Mesenchymal stem cell (in vitro differentiated cells and primary cell): ENCODE measurements around the gene RCOR1.

Source experiments
- DNase-seq: peaks from one replicate; pipeline ENCODE4 v3.0.0-alpha.2; 2013
- H2AFZ ChIP-seq: one replicate; pipeline ENCODE4 v1.6.1; 2013; ENCODE audit warnings: low read depth, mild to moderate bottlenecking, control low read depth, inconsistent platforms, low read length, moderate library complexity
- H2AK5ac ChIP-seq: 2 replicates; pipeline ENCODE4 v1.6.1; 2013; ENCODE audit warnings: low read length, moderate library complexity, mild to moderate bottlenecking, inconsistent platforms; ENCODE audit not compliant: severe bottlenecking
- H2BK120ac ChIP-seq: one replicate; pipeline ENCODE4 v1.6.1; 2013; ENCODE audit warnings: low read depth, mild to moderate bottlenecking, inconsistent platforms, low read length, moderate library complexity
- H2BK12ac ChIP-seq, 2 experiments: one replicate each; pipeline ENCODE4 v1.6.1; 2013; ENCODE audit warnings: inconsistent platforms in 2 of 2, low read length in 2 of 2, mild to moderate bottlenecking in 2 of 2, moderate library complexity in 2 of 2, control low read depth in 1 of 2
- H2BK15ac ChIP-seq: one replicate; pipeline ENCODE4 v1.6.1; 2013; ENCODE audit warnings: mild to moderate bottlenecking, low read depth, inconsistent platforms; ENCODE audit not compliant: poor library complexity, severe bottlenecking
- H2BK5ac ChIP-seq: 2 replicates; pipeline ENCODE4 v1.6.1; 2013; ENCODE audit warnings: low read depth, mild to moderate bottlenecking, low read length, control low read depth, inconsistent platforms; ENCODE audit not compliant: poor library complexity, severe bottlenecking
- H3K14ac ChIP-seq, 2 experiments: one replicate each; pipeline ENCODE4 v1.6.1; 2013; ENCODE audit warnings: inconsistent platforms in 2 of 2, low read length in 2 of 2, control low read depth in 1 of 2, mild to moderate bottlenecking in 1 of 2, moderate library complexity in 1 of 2
- H3K18ac ChIP-seq, 2 experiments: one replicate each; pipeline ENCODE4 v1.6.1; 2013; ENCODE audit warnings: inconsistent platforms in 2 of 2, low read length in 2 of 2, control low read depth in 1 of 2, low read depth in 1 of 2, mild to moderate bottlenecking in 1 of 2
- H3K23ac ChIP-seq, 2 experiments: one replicate each; pipeline ENCODE4 v1.6.1; 2013; ENCODE audit warnings: inconsistent platforms in 2 of 2, low read length in 2 of 2, mild to moderate bottlenecking in 2 of 2, moderate library complexity in 2 of 2, control low read depth in 1 of 2
- H3K27ac ChIP-seq: 2 replicates; pipeline ENCODE4 v1.5.1; 2013; ENCODE audit warnings: mild to moderate bottlenecking, moderate library complexity, low read length, control low read depth, inconsistent platforms; ENCODE audit not compliant: poor library complexity, severe bottlenecking
- H3K27me3 ChIP-seq, 2 experiments: 2 replicates each; pipeline versions ENCODE4 v1.6.1 to v1.7.0; 2013; ENCODE audit warnings: low read length in 2 of 2, mild to moderate bottlenecking in 2 of 2, moderate library complexity in 2 of 2, control low read depth in 1 of 2, inconsistent platforms in 1 of 2; ENCODE audit not compliant: control insufficient read depth in 1 of 2, insufficient read depth in 1 of 2
- H3K36me3 ChIP-seq, 2 experiments: 2 replicates each; pipeline versions ENCODE4 v1.6.1 to v1.7.0; 2013; ENCODE audit warnings: low read length in 2 of 2, control low read depth in 1 of 2, inconsistent platforms in 1 of 2, low read depth in 1 of 2, mild to moderate bottlenecking in 1 of 2; ENCODE audit not compliant: insufficient read depth in 2 of 2, control insufficient read depth in 1 of 2
- H3K4ac ChIP-seq, 2 experiments: one replicate each; pipeline ENCODE4 v1.6.1; 2013; ENCODE audit warnings: inconsistent platforms in 2 of 2, low read length in 2 of 2, mild to moderate bottlenecking in 2 of 2, moderate library complexity in 2 of 2, control low read depth in 1 of 2, low read depth in 1 of 2
- H3K4me1 ChIP-seq: 2 replicates; pipeline ENCODE4 v1.6.1; 2013; ENCODE audit warnings: low read depth, low read length, control low read depth; ENCODE audit not compliant: control insufficient read depth, insufficient read depth
- H3K4me2 ChIP-seq: 2 replicates; pipeline ENCODE4 v1.6.1; 2013; ENCODE audit warnings: low read length, mild to moderate bottlenecking, inconsistent platforms; ENCODE audit not compliant: poor library complexity, severe bottlenecking
- H3K4me3 ChIP-seq, 2 experiments: 2 replicates each; pipeline versions ENCODE4 v1.5.1 to v1.7.0; 2013; ENCODE audit warnings: low read length in 2 of 2, mild to moderate bottlenecking in 2 of 2, control low read depth in 1 of 2, low read depth in 1 of 2; ENCODE audit not compliant: insufficient read depth in 1 of 2
- H3K79me1 ChIP-seq: replicated peaks from 2 replicates; pipeline ENCODE4 v1.6.1; 2013; ENCODE audit warnings: mild to moderate bottlenecking, control low read depth, low read length, inconsistent platforms; ENCODE audit not compliant: poor library complexity, severe bottlenecking
- H3K9ac ChIP-seq: 2 replicates; pipeline ENCODE4 v1.7.0; 2013; ENCODE audit warnings: mild to moderate bottlenecking, low read length, moderate library complexity
- H3K9me3 ChIP-seq: 2 replicates; pipeline ENCODE4 v1.7.0; 2013; ENCODE audit warnings: mild to moderate bottlenecking, low read length; ENCODE audit not compliant: control insufficient read depth
- H4K8ac ChIP-seq: one replicate; pipeline ENCODE4 v1.6.1; 2013; ENCODE audit warnings: inconsistent platforms, mild to moderate bottlenecking, low read length, moderate library complexity
- H4K91ac ChIP-seq: one replicate; pipeline ENCODE4 v1.6.1; 2013; ENCODE audit warnings: mild to moderate bottlenecking, low read length, inconsistent platforms
- WGBS: methylation state at CpG from one replicate; pipeline ENCODE4 v1.1.7; 2013; ENCODE audit warnings: mixed read lengths; 5-methylcytosine and 5-hydroxymethylcytosine counted together

The RCOR1 gene

GRCh38 chr14:102688290-102688689 is 95.8 kb downstream of the RCOR1 start:
- Histone ChIP-seq H3K4ac (no peak overlapping the region), H3K4me3 (no peak overlapping the region), H3K4me2 (no peak overlapping the region), H2AK5ac (no peak overlapping the region), H3K4me1 (no peaks in the 10 kb centered on the region), H2BK12ac (no peak overlapping the region), H3K9ac (no peak overlapping the region), H3K36me3 (peaks cover 11 to 13% of the 10 kb centered on the region in 2 experiments), H4K8ac (no peak overlapping the region), H3K79me1 (peaks cover 28% of the 10 kb centered on the region), H3K14ac (no peak overlapping the region), H3K18ac (no peak overlapping the region), H3K27ac (no peak overlapping the region), H3K9me3 (no peaks in the 10 kb centered on the region), H2BK15ac (no peak overlapping the region), H2BK5ac (no peak overlapping the region), H4K91ac (no peak overlapping the region), H3K23ac (no peak overlapping the region), H2AFZ (no peak overlapping the region), H3K27me3 (no peaks in the 10 kb centered on the region), H2BK120ac (no peak overlapping the region)
- peak; percentile 26 for DNase-seq
- 90% methylated on average over 3 of the region's 3 CpGs for WGBS

- no peak overlapping the region for H3K4me2 ChIP-seq
- no peak overlapping the region for H2AFZ ChIP-seq
- H3K9me3 ChIP-seq: no peaks in the 10 kb centered on the region
- no peak overlapping the region for H2BK15ac ChIP-seq
- no peak overlapping the region for H3K14ac ChIP-seq
- H2AK5ac ChIP-seq: no peak overlapping the region
- H3K4me3 ChIP-seq: no peak overlapping the region
- no peak overlapping the region for H3K4ac ChIP-seq
- no peaks in the 10 kb centered on the region for H3K27me3 ChIP-seq
- H2BK12ac ChIP-seq: no peak overlapping the region
- no peak overlapping the region for H3K18ac ChIP-seq
- DNase-seq: no peak
- WGBS: 94% methylated on average over 8 of the region's 11 CpGs
- H3K27ac ChIP-seq: no peak overlapping the region
- no peak overlapping the region for H2BK5ac ChIP-seq
- H4K8ac ChIP-seq: no peak overlapping the region
- peaks cover under 1 to 4% of the 10 kb centered on the region in 2 experiments for H3K36me3 ChIP-seq
- H3K4me1 ChIP-seq: no peaks in the 10 kb centered on the region
- no peak overlapping the region for H3K23ac ChIP-seq
- peaks cover 18% of the 10 kb centered on the region for H3K79me1 ChIP-seq
- no peak overlapping the region for H3K9ac ChIP-seq
- H2BK120ac ChIP-seq: no peak overlapping the region
- no peak overlapping the region for H4K91ac ChIP-seq
These were observed 98.2 kb downstream of the RCOR1 start for GRCh38 chr14:102690509-102691286.

GRCh38 chr14:102691763-102692162 is 99.3 kb downstream of the RCOR1 start:
- Histone ChIP-seq H3K9me3 (no peaks in the 10 kb centered on the region), H2AFZ (no peak overlapping the region), H3K4me3 (no peak overlapping the region), H4K91ac (no peak overlapping the region), H3K79me1 (peaks cover 21% of the 10 kb centered on the region), H3K14ac (no peak overlapping the region), H3K4me1 (peaks cover 2% of the 10 kb centered on the region), H3K27me3 (no peaks in the 10 kb centered on the region), H3K27ac (no peak overlapping the region), H3K4me2 (no peak overlapping the region), H2BK15ac (no peak overlapping the region), H4K8ac (no peak overlapping the region), H2AK5ac (no peak overlapping the region), H3K9ac (no peak overlapping the region), H3K18ac (no peak overlapping the region), H2BK5ac (no peak overlapping the region), H2BK120ac (no peak overlapping the region), H3K36me3 (no peaks in the 10 kb centered on the region), H3K23ac (no peak overlapping the region), H3K4ac (no peak overlapping the region), H2BK12ac (no peak overlapping the region)
- DNase-seq: no peak
- no CpG with 5 or more reads among the region's 2 CpGs for WGBS

- Histone ChIP-seq H2BK15ac (no peak overlapping the region), H2AFZ (no peak overlapping the region), H2BK12ac (no peak overlapping the region), H3K4ac (no peak overlapping the region), H3K4me1 (peaks cover 2% of the 10 kb centered on the region), H3K9ac (no peak overlapping the region), H3K4me3 (no peak overlapping the region), H3K36me3 (no peaks in the 10 kb centered on the region), H3K79me1 (peaks cover 21% of the 10 kb centered on the region), H3K27ac (no peak overlapping the region), H3K27me3 (no peaks in the 10 kb centered on the region), H2BK120ac (no peak overlapping the region), H3K9me3 (no peaks in the 10 kb centered on the region), H3K4me2 (no peak overlapping the region), H3K14ac (no peak overlapping the region), H2BK5ac (no peak overlapping the region), H4K8ac (no peak overlapping the region), H4K91ac (no peak overlapping the region), H2AK5ac (no peak overlapping the region), H3K23ac (no peak overlapping the region), H3K18ac (no peak overlapping the region)
- DNase-seq: no peak
- WGBS: 94% methylated on average over 4 of the region's 4 CpGs
These were observed 99.9 kb downstream of the RCOR1 start for GRCh38 chr14:102692334-102692733.
